T-helper 2 cell (primary cell): Measurements from ENCODE around the gene TIPARP.

Experiments used
- DNase-seq, 5 experiments: peaks; one replicate each; pipeline versions ENCODE4 v3.0.0 to v3.0.0-alpha.2; 2012 to 2022

Gene TIPARP

GRCh38 chr3:156742401-156742800 lies 68.0 kb downstream of the TIPARP start:
- DNase-seq = no peak

- DNase-seq = no peak
These were observed 69.5 kb downstream of the TIPARP start for GRCh38 chr3:156743859-156744258.

- no peak for DNase-seq
These were observed 70.2 kb downstream of the TIPARP start for GRCh38 chr3:156744631-156745030.

GRCh38 chr3:156745766-156746165 lies 71.4 kb downstream of the TIPARP start:
- no peak for DNase-seq

GRCh38 chr3:156747046-156747445 lies 72.7 kb downstream of the TIPARP start:
- DNase-seq = no peak

GRCh38 chr3:156749244-156749643 lies 74.9 kb downstream of the TIPARP start:
- DNase-seq = no peak

GRCh38 chr3:156750191-156750873 lies 75.9 kb downstream of the TIPARP start:
- no peak for DNase-seq

- no peak for DNase-seq
These were observed 76.5 kb downstream of the TIPARP start for GRCh38 chr3:156750874-156751245.

- DNase-seq = no peak
These were observed 77.2 kb downstream of the TIPARP start for GRCh38 chr3:156751461-156752025.
